H1 (cell line): Measurements from ENCODE around the gene RGS6. TPM values are rescaled to one million over a fixed set of nuclear protein-coding genes. Genes with fewer than 3 reads are reported as not detected.

ENCODE experiments used
- CHD7 ChIP-seq: fragments of 300-600 bp; sonication (generic); IDR thresholded peaks from 2 replicates; pipeline ENCODE4 v1.7.1; 2012; ENCODE audit warnings: low read length, moderate library complexity, mild to moderate bottlenecking, inconsistent platforms; ENCODE audit not compliant: insufficient replicate concordance
- POU5F1 ChIP-seq: IDR thresholded peaks from 2 replicates; pipeline ENCODE4 v1.6.1; 2011; ENCODE audit warnings: low read depth, mild to moderate bottlenecking, low read length, moderate library complexity
- polyA plus RNA-seq, 7 experiments: library from polyadenylated mRNA; depleted of rRNA in 3 of 7; stranded (reverse) in 5 of 7; unstranded in 2 of 7; fragments of >200 nt in 5 of 7; fragments of 200-250 nt in 2 of 7; gene quantifications; 1 replicate in 5 of 7; 2 replicates in 1 of 7; 4 replicates in 1 of 7; pipeline versions ENCODE4 v1.2.1 to v1.2.3, GENCODE V29; 2011 to 2013; ENCODE audit warnings: missing spikeins in 2 of 7, mixed read lengths in 2 of 7
- total RNA-seq: library from RNA; stranded (reverse); fragmentation: NEBNext Ultra II Directional; extraction: Animal tissue kit (Norgen Biotek cat#: 25700); gene quantifications from 2 replicates; pipeline ENCODE4 v1.2.1, GENCODE V29; 2021

RGS6 gene
- total and polyA plus RNA-seq, 2 of the 8 experiments (the other 6 are each of a cell fraction or from before 2014, with no cell fraction given): 0.26 to 1.1 TPM

GRCh38 chr14:71959055-71959454, 26.8 kb downstream of the RGS6 start (continued):
- TF ChIP-seq CHD7: no peak
- TF ChIP-seq POU5F1: no peak
- TF ChIP-seq, all 59 proteins: peak for 0
